GM12878 (cell line): ENCODE results near the gene KMT2B. TPM values are rescaled to one million over a fixed set of nuclear protein-coding genes. Genes with fewer than 3 reads are reported as not detected.

Source experiments
- ATAC-seq: fragments of 200-7000 bp; cut with Tn5 transposase; 3 replicates; pipeline ENCODE4 v1.9.1; 2020; ENCODE audit warnings: mild to moderate bottlenecking, moderate library complexity
- BruUV-seq: library from RNA; stranded (reverse); fragments of 400-500 nt; replicated peaks from 2 replicates; lab custom pipeline; 2021; lab: Mats Ljungman, UMichigan
- CTCF ChIA-PET: fragments of 300-600 bp; sonication (Branson Sonifier 250); formaldehyde crosslinking; extraction: SDS; loops from one replicate; lab custom pipeline; 2021; ENCODE audit warnings: inconsistent platforms; lab: Yijun Ruan, JAX
- POLR2A ChIA-PET: fragments of 350-600 bp; formaldehyde crosslinking; extraction: SDS; loops from one replicate; lab custom pipeline; 2021; ENCODE audit warnings: inconsistent platforms; lab: Charles Lee
- RAD21 ChIA-PET: fragments of 300-600 bp; sonication (Branson Sonifier 250); formaldehyde crosslinking; loops from one replicate; lab custom pipeline; 2023; ENCODE audit warnings: antibody characterized with exemption; ENCODE audit not compliant: unreplicated experiment; lab: Charles Lee
- SMC1A ChIA-PET: fragments of 300-600 bp; sonication (Branson Sonifier 250); formaldehyde crosslinking; loops from one replicate; lab custom pipeline; 2023; ENCODE audit not compliant: unreplicated experiment, uncharacterized antibody; lab: Charles Lee
- DNase-seq: peaks from one replicate; pipeline ENCODE4 v3.0.0-alpha.2; 2011; ENCODE audit warnings: low read depth, low spot score
- FAIRE-seq: peaks from 3 replicates; lab custom pipeline; 2011; peaks lifted over from hg19 to GRCh38; lab: Jason Lieb, UNC
- H2AFZ ChIP-seq: 2 replicates; pipeline ENCODE4 v1.6.0; 2011; ENCODE audit warnings: low read depth, low read length, control low read depth; ENCODE audit not compliant: control insufficient read depth
- H3K27ac ChIP-seq: 2 replicates; pipeline ENCODE4 v1.5.1; 2011; ENCODE audit warnings: control low read depth; ENCODE audit not compliant: control insufficient read depth, insufficient read depth
- H3K27me3 ChIP-seq, 2 experiments: replicated peaks in 1 of 2; 2 replicates each; pipeline versions ENCODE4 v1.6.0 to v1.6.1; 2011; ENCODE audit warnings: low read length in 1 of 2; ENCODE audit not compliant: control insufficient read depth in 2 of 2, insufficient read depth in 2 of 2
- H3K36me3 ChIP-seq, 2 experiments: 2 replicates each; pipeline ENCODE4 v1.5.1; 2011; ENCODE audit warnings: low read length in 1 of 2; ENCODE audit not compliant: control insufficient read depth in 2 of 2, insufficient read depth in 2 of 2
- H3K4me1 ChIP-seq: 2 replicates; pipeline ENCODE4 v1.6.1; 2011; ENCODE audit warnings: mild to moderate bottlenecking, low read length, moderate library complexity, mixed read lengths; ENCODE audit not compliant: control insufficient read depth, insufficient read depth
- H3K4me2 ChIP-seq: 2 replicates; pipeline ENCODE4 v1.6.0; 2011; ENCODE audit warnings: control low read depth; ENCODE audit not compliant: control insufficient read depth, insufficient read depth
- H3K4me3 ChIP-seq: fragments of 200-600 bp; sonication (generic); 2 replicates; pipeline ENCODE4 v1.5.1; 2016
- H3K79me2 ChIP-seq: 2 replicates; pipeline ENCODE4 v1.6.0; 2011; ENCODE audit warnings: low read length; ENCODE audit not compliant: control insufficient read depth, insufficient read depth
- H3K9ac ChIP-seq: 2 replicates; pipeline ENCODE4 v1.8.0; 2011; ENCODE audit warnings: low read length, control low read depth, mixed read lengths; ENCODE audit not compliant: control insufficient read depth, insufficient read depth
- H3K9me3 ChIP-seq: replicated peaks from 3 replicates; pipeline ENCODE4 v1.5.1; 2011; ENCODE audit warnings: mild to moderate bottlenecking, low read length; ENCODE audit not compliant: control insufficient read depth, insufficient read depth
- H4K20me1 ChIP-seq: 2 replicates; pipeline ENCODE4 v1.6.0; 2011; ENCODE audit not compliant: control insufficient read depth, insufficient read depth
- CEBPB ChIP-seq, 2 experiments: fragments of 150-350 bp in 1 of 2; IDR thresholded peaks; 2 replicates each; pipeline ENCODE4 v1.6.1; 2012 to 2014; ENCODE audit warnings: low read depth in 2 of 2, low read length in 2 of 2, borderline replicate concordance in 1 of 2, inconsistent platforms in 1 of 2
- CHD2 ChIP-seq: IDR thresholded peaks from 2 replicates; pipeline ENCODE4 v1.6.1; 2011; ENCODE audit warnings: low read depth, low read length, improper control_type of control experiment, borderline replicate concordance
- EED ChIP-seq: sonication (generic); IDR thresholded peaks from 2 replicates; pipeline ENCODE4 v1.6.1; 2016; ENCODE audit warnings: antibody characterized with exemption, low read depth
- HDAC6 ChIP-seq: fragments of 200-600 bp; sonication (generic); IDR thresholded peaks from one replicate; pipeline ENCODE4 v1.8.0; 2017; ENCODE audit warnings: antibody characterized with exemption; ENCODE audit not compliant: unreplicated experiment
- JUNB ChIP-seq: IDR thresholded peaks from 2 replicates; pipeline ENCODE4 v1.6.1; 2016; ENCODE audit warnings: antibody characterized with exemption, mild to moderate bottlenecking
- LARP7 ChIP-seq: fragments of 450-650 bp; IDR thresholded peaks from 2 replicates; pipeline ENCODE4 v1.6.1; 2017; ENCODE audit warnings: mild to moderate bottlenecking
- MEF2A ChIP-seq: IDR thresholded peaks from 2 replicates; pipeline ENCODE4 v1.6.1; 2011; ENCODE audit warnings: low read depth, mild to moderate bottlenecking, low read length, moderate library complexity; ENCODE audit not compliant: insufficient read depth
- NFXL1 ChIP-seq: fragments of 450-650 bp; IDR thresholded peaks from 2 replicates; pipeline ENCODE4 v1.6.1; 2017; ENCODE audit warnings: antibody characterized with exemption, mild to moderate bottlenecking, borderline replicate concordance
- NR2C1 ChIP-seq: fragments of 450-650 bp; IDR thresholded peaks from 2 replicates; pipeline ENCODE4 v1.6.1; 2017; ENCODE audit warnings: antibody characterized with exemption, mild to moderate bottlenecking, moderate library complexity
- POLR2AphosphoS5 ChIP-seq: IDR thresholded peaks from 2 replicates; pipeline ENCODE4 v1.6.1; 2011; ENCODE audit warnings: mild to moderate bottlenecking, low read length, inconsistent platforms
- RBBP5 ChIP-seq: fragments of 200-600 bp; sonication (generic); conservative IDR thresholded peaks from 2 replicates; pipeline ENCODE4 v1.6.1; 2016
- RCOR1 ChIP-seq: conservative IDR thresholded peaks from 2 replicates; pipeline ENCODE4 v1.6.1; 2012; ENCODE audit warnings: low read depth, low read length, improper control_type of control experiment
- ZNF274 ChIP-seq: IDR thresholded peaks from one replicate; pipeline ENCODE4 v1.8.0; 2011; ENCODE audit not compliant: insufficient read length, insufficient read depth
- WGBS: methylation state at CpG from one replicate; pipeline ENCODE4 v1.1.6; 2016; ENCODE audit warnings: low lambda C conversion rate; ENCODE audit not compliant: insufficient replicate concordance, insufficient coverage; ENCODE audit errors: missing lambda C conversion rate; 5-methylcytosine and 5-hydroxymethylcytosine counted together
- in situ Hi-C: fragments of 300-500 bp; cut with MboI; formaldehyde crosslinking; loops from 9 replicates; pipeline ENCODE4 v1.14.3; 2018; ENCODE audit warnings: mixed read lengths
- intact Hi-C: fragments of 100-400 bp; cut with micrococcal nuclease; formaldehyde crosslinking; loops from one replicate; pipeline ENCODE4 v1.14.2; 2022; ENCODE audit not compliant: unreplicated experiment
- polyA plus RNA-seq, 11 experiments: library from polyadenylated mRNA; depleted of rRNA in 4 of 11; unstranded in 6 of 11; stranded (reverse) in 5 of 11; fragments of >200 nt; fragmentation: Nextera tagmentation in 4 of 11; fragmentation: Illumina TruSeq in 1 of 11; extraction: Ambion mirVana in 4 of 11; extraction: Trizol in 1 of 11; gene quantifications; 1 replicate in 1 of 11; 2 replicates in 10 of 11; pipeline versions ENCODE4 v1.2.1 to v1.2.3, GENCODE V29; 2011 to 2016; ENCODE audit warnings: inconsistent platforms in 2 of 11, missing spikeins in 2 of 11, low read depth in 1 of 11
- total RNA-seq, 4 experiments: library from RNA; depleted of rRNA in 3 of 4; stranded (reverse); fragments of >200 nt in 3 of 4; fragmentation: Illumina TruSeq in 1 of 4; extraction: Trizol in 1 of 4; gene quantifications; 2 replicates each; pipeline versions ENCODE4 v1.2.1 to v1.2.3, GENCODE V29; 2013 to 2021
- TF ChIP-seq, protein P1 (sequence below): IDR thresholded peaks from 2 replicates; pipeline ENCODE4 v1.6.1; 2012; ENCODE audit warnings: low read length, inconsistent platforms
- TF ChIP-seq, protein P2 (sequence below): fragments of 450-650 bp; IDR thresholded peaks from 2 replicates; pipeline ENCODE4 v1.6.1; 2017; ENCODE audit warnings: mild to moderate bottlenecking, low read depth, inconsistent platforms; ENCODE audit not compliant: poor library complexity, severe bottlenecking

Gene KMT2B
- total and polyA plus RNA-seq, 10 of the 15 experiments (the other 5 are each of a cell fraction or from before 2014, with no cell fraction given): 0.71 to 35.6 (median 6.0) TPM

DNA sequence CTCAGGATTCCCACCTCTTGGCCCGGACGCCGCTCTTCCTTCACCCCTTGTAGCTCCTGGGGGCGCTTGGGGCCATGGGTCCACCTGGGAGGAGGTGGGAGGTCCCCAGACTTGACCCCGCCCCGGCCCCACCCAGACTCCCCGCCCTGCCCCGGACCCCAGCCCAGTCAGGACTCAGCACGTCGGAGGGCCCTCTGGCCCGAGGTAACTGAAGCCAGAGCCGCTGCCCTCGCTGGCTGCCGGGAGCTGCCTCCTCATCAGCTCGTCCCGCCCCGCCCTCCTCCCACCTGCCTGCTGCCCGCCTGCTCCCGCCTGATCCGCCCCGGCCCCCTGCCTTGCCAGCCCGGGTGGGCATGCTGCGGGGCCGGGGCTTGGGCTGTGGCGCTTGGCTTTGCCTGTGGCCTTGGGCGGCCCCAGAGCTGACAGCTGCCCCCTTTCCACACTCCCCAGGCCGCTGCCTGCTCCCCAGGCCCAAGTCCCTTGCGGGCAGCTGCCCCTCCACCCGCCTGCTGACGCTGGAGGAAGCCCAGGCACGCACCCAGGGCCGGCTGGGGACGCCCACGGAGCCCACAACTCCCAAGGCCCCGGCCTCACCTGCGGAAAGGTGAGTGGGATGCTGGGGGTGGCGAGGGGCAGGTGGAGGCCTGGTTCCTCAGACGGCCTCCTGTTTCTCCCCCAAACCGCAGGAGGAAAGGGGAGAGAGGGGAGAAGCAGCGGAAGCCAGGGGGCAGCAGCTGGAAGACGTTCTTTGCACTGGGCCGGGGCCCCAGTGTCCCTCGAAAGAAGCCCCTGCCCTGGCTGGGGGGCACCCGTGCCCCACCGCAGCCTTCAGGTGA lies 66.9 kb downstream of the KMT2B start:
- ChIA-PET SMC1A (no interaction called here), RAD21 (interaction anchor here (0.6 kb wide), 1 partner anchor 100 kb away, joined by 3 read pairs; no protein-coding TSS in a partner anchor), CTCF (interaction anchor here (0.6 kb wide), 1 partner anchor 90 kb away, joined by 3 read pairs; no protein-coding TSS in a partner anchor), POLR2A (no interaction called here)
- Histone ChIP-seq H3K9ac (no peak overlapping the region), H4K20me1 (no peaks in the 10 kb centered on the region), H3K36me3 (no peaks in the 10 kb centered on the region; a peak in 1 of 4 replicates), H2AFZ (no peak overlapping the region), H3K4me1 (no peaks in the 10 kb centered on the region), H3K9me3 (no peaks in the 10 kb centered on the region), H3K4me3 (no peak overlapping the region), H3K27me3 (no peaks in the 10 kb centered on the region), H3K4me2 (no peak overlapping the region), H3K79me2 (no peaks in the 10 kb centered on the region), H3K27ac (no peak overlapping the region)
- intact Hi-C loops: no loop called here
- 64% methylated on average over 20 of the region's 45 CpGs for WGBS
- in situ Hi-C loops: no loop called here
- no peak for DNase-seq
- FAIRE-seq: no peak
- ATAC-seq: no peak
- no peak for TF ChIP-seq ZNF274
- TF ChIP-seq, protein P1, sequence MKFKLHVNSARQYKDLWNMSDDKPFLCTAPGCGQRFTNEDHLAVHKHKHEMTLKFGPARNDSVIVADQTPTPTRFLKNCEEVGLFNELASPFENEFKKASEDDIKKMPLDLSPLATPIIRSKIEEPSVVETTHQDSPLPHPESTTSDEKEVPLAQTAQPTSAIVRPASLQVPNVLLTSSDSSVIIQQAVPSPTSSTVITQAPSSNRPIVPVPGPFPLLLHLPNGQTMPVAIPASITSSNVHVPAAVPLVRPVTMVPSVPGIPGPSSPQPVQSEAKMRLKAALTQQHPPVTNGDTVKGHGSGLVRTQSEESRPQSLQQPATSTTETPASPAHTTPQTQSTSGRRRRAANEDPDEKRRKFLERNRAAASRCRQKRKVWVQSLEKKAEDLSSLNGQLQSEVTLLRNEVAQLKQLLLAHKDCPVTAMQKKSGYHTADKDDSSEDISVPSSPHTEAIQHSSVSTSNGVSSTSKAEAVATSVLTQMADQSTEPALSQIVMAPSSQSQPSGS: no peak
- BruUV-seq: no TSS peak

DNA sequence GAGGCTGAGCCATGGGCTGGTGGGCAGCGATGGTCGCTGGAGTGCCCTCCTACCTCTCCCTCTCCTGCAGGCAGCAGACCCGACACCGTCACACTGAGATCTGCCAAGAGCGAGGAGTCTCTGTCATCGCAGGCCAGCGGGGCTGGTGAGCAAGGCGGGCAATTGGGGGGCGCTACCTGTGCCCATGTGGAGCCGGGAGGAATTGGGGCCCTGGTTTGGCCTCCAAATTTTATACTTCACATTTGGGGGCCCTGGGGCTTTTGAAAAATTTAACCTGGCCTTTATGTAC lies 67.5 kb downstream of the KMT2B start:
- ChIA-PET SMC1A (no interaction called here), RAD21 (no interaction called here), CTCF (no interaction called here), POLR2A (no interaction called here)
- in situ Hi-C loops (no loop called here), intact Hi-C loops (no loop called here)
- 78% methylated on average over 10 of the region's 10 CpGs for WGBS
- no peaks in the 10 kb centered on the region; a peak in 1 of 4 replicates for H3K36me3 ChIP-seq
- H3K27ac ChIP-seq: no peak overlapping the region
- H3K4me3 ChIP-seq: no peak overlapping the region
- no peaks in the 10 kb centered on the region for H3K27me3 ChIP-seq
- H3K9me3 ChIP-seq: no peaks in the 10 kb centered on the region
- DNase-seq (no peak), ATAC-seq (no peak), FAIRE-seq (no peak)
- H3K9ac ChIP-seq: no peak overlapping the region
- BruUV-seq: no TSS peak
- no peaks in the 10 kb centered on the region for H3K4me1 ChIP-seq
- H3K4me2 ChIP-seq: no peak overlapping the region
- H4K20me1 ChIP-seq: no peaks in the 10 kb centered on the region
- no peaks in the 10 kb centered on the region for H3K79me2 ChIP-seq
- H2AFZ ChIP-seq: no peak overlapping the region
- TF ChIP-seq CHD2 (no peak), RCOR1 (no peak), LARP7 (no peak), JUNB (no peak), HDAC6 (no peak), RBBP5 (no peak), EED (no peak), NR2C1 (no peak), MEF2A (no peak), NFXL1 (no peak), CEBPB (IDR thresholded peaks at IDR 0.05; ENCODE audit: borderline replicate concordance in 1 of 2, low read depth in 2 of 2, low read length in 2 of 2) (no peak), POLR2AphosphoS5 (no peak)
- TF ChIP-seq, protein P2, sequence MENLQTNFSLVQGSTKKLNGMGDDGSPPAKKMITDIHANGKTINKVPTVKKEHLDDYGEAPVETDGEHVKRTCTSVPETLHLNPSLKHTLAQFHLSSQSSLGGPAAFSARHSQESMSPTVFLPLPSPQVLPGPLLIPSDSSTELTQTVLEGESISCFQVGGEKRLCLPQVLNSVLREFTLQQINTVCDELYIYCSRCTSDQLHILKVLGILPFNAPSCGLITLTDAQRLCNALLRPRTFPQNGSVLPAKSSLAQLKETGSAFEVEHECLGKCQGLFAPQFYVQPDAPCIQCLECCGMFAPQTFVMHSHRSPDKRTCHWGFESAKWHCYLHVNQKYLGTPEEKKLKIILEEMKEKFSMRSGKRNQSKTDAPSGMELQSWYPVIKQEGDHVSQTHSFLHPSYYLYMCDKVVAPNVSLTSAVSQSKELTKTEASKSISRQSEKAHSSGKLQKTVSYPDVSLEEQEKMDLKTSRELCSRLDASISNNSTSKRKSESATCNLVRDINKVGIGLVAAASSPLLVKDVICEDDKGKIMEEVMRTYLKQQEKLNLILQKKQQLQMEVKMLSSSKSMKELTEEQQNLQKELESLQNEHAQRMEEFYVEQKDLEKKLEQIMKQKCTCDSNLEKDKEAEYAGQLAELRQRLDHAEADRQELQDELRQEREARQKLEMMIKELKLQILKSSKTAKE: no peak
